GM12878 (cell line): ENCODE data around the gene RNF220. TPM values are rescaled to one million over a fixed set of nuclear protein-coding genes. Genes with fewer than 3 reads are reported as not detected.

Experiments used
- ATAC-seq: fragments of 200-7000 bp; cut with Tn5 transposase; 3 replicates; pipeline ENCODE4 v1.9.1; 2020; ENCODE audit warnings: mild to moderate bottlenecking, moderate library complexity
- BruUV-seq: library from RNA; stranded (reverse); fragments of 400-500 nt; replicated peaks from 2 replicates; lab custom pipeline; 2021; lab: Mats Ljungman, UMichigan
- CTCF ChIA-PET: fragments of 300-600 bp; sonication (Branson Sonifier 250); formaldehyde crosslinking; extraction: SDS; loops from one replicate; lab custom pipeline; 2021; ENCODE audit warnings: inconsistent platforms; lab: Yijun Ruan, JAX
- POLR2A ChIA-PET: fragments of 350-600 bp; formaldehyde crosslinking; extraction: SDS; loops from one replicate; lab custom pipeline; 2021; ENCODE audit warnings: inconsistent platforms; lab: Charles Lee
- RAD21 ChIA-PET: fragments of 300-600 bp; sonication (Branson Sonifier 250); formaldehyde crosslinking; loops from one replicate; lab custom pipeline; 2023; ENCODE audit warnings: antibody characterized with exemption; ENCODE audit not compliant: unreplicated experiment; lab: Charles Lee
- SMC1A ChIA-PET: fragments of 300-600 bp; sonication (Branson Sonifier 250); formaldehyde crosslinking; loops from one replicate; lab custom pipeline; 2023; ENCODE audit not compliant: unreplicated experiment, uncharacterized antibody; lab: Charles Lee
- DNase-seq: peaks from one replicate; pipeline ENCODE4 v3.0.0-alpha.2; 2011; ENCODE audit warnings: low read depth, low spot score
- FAIRE-seq: peaks from 3 replicates; lab custom pipeline; 2011; peaks lifted over from hg19 to GRCh38; lab: Jason Lieb, UNC
- H2AFZ ChIP-seq: 2 replicates; pipeline ENCODE4 v1.6.0; 2011; ENCODE audit warnings: low read depth, low read length, control low read depth; ENCODE audit not compliant: control insufficient read depth
- H3K27ac ChIP-seq: 2 replicates; pipeline ENCODE4 v1.5.1; 2011; ENCODE audit warnings: control low read depth; ENCODE audit not compliant: control insufficient read depth, insufficient read depth
- H3K27me3 ChIP-seq, 2 experiments: replicated peaks in 1 of 2; 2 replicates each; pipeline versions ENCODE4 v1.6.0 to v1.6.1; 2011; ENCODE audit warnings: low read length in 1 of 2; ENCODE audit not compliant: control insufficient read depth in 2 of 2, insufficient read depth in 2 of 2
- H3K36me3 ChIP-seq, 2 experiments: 2 replicates each; pipeline ENCODE4 v1.5.1; 2011; ENCODE audit warnings: low read length in 1 of 2; ENCODE audit not compliant: control insufficient read depth in 2 of 2, insufficient read depth in 2 of 2
- H3K4me1 ChIP-seq: 2 replicates; pipeline ENCODE4 v1.6.1; 2011; ENCODE audit warnings: mild to moderate bottlenecking, low read length, moderate library complexity, mixed read lengths; ENCODE audit not compliant: control insufficient read depth, insufficient read depth
- H3K4me2 ChIP-seq: 2 replicates; pipeline ENCODE4 v1.6.0; 2011; ENCODE audit warnings: control low read depth; ENCODE audit not compliant: control insufficient read depth, insufficient read depth
- H3K4me3 ChIP-seq: fragments of 200-600 bp; sonication (generic); 2 replicates; pipeline ENCODE4 v1.5.1; 2016
- H3K79me2 ChIP-seq: 2 replicates; pipeline ENCODE4 v1.6.0; 2011; ENCODE audit warnings: low read length; ENCODE audit not compliant: control insufficient read depth, insufficient read depth
- H3K9ac ChIP-seq: 2 replicates; pipeline ENCODE4 v1.8.0; 2011; ENCODE audit warnings: low read length, control low read depth, mixed read lengths; ENCODE audit not compliant: control insufficient read depth, insufficient read depth
- H3K9me3 ChIP-seq: replicated peaks from 3 replicates; pipeline ENCODE4 v1.5.1; 2011; ENCODE audit warnings: mild to moderate bottlenecking, low read length; ENCODE audit not compliant: control insufficient read depth, insufficient read depth
- H4K20me1 ChIP-seq: 2 replicates; pipeline ENCODE4 v1.6.0; 2011; ENCODE audit not compliant: control insufficient read depth, insufficient read depth
- CREM ChIP-seq: IDR thresholded peaks from 2 replicates; pipeline ENCODE4 v1.6.1; 2014; ENCODE audit warnings: antibody characterized with exemption, low read depth
- EED ChIP-seq: sonication (generic); IDR thresholded peaks from 2 replicates; pipeline ENCODE4 v1.6.1; 2016; ENCODE audit warnings: antibody characterized with exemption, low read depth
- FOXM1 ChIP-seq: IDR thresholded peaks from 2 replicates; pipeline ENCODE4 v1.6.1; 2012; ENCODE audit warnings: low read depth, mild to moderate bottlenecking, inconsistent platforms, low read length, moderate library complexity
- SMAD1 ChIP-seq: fragments of 450-650 bp; IDR thresholded peaks from 2 replicates; pipeline ENCODE4 v1.6.1; 2018; ENCODE audit warnings: mild to moderate bottlenecking, low read depth; ENCODE audit not compliant: partially characterized antibody
- SMARCA5 ChIP-seq: fragments of 450-650 bp; IDR thresholded peaks from 2 replicates; pipeline ENCODE4 v1.6.1; 2017; ENCODE audit warnings: mild to moderate bottlenecking
- TBL1XR1 ChIP-seq: IDR thresholded peaks from 2 replicates; pipeline ENCODE4 v1.6.1; 2012; ENCODE audit warnings: low read depth, low read length, improper control_type of control experiment
- ZBTB11 ChIP-seq: fragments of 450-650 bp; formaldehyde crosslinking; IDR thresholded peaks from 2 replicates; pipeline ENCODE4 v1.5.0; 2022; ENCODE audit warnings: mild to moderate bottlenecking, missing genetic modification characterization
- ZBTB40 ChIP-seq: fragments of 450-650 bp; IDR thresholded peaks from 2 replicates; pipeline ENCODE4 v1.6.1; 2016; ENCODE audit warnings: mild to moderate bottlenecking, moderate library complexity, borderline replicate concordance
- ZSCAN29 ChIP-seq: fragments of 450-650 bp; IDR thresholded peaks from 2 replicates; pipeline ENCODE4 v1.6.1; 2017; ENCODE audit warnings: mild to moderate bottlenecking, moderate library complexity
- WGBS: methylation state at CpG from one replicate; pipeline ENCODE4 v1.1.6; 2016; ENCODE audit warnings: low lambda C conversion rate; ENCODE audit not compliant: insufficient replicate concordance, insufficient coverage; ENCODE audit errors: missing lambda C conversion rate; 5-methylcytosine and 5-hydroxymethylcytosine counted together
- in situ Hi-C: fragments of 300-500 bp; cut with MboI; formaldehyde crosslinking; loops from 9 replicates; pipeline ENCODE4 v1.14.3; 2018; ENCODE audit warnings: mixed read lengths
- intact Hi-C: fragments of 100-400 bp; cut with micrococcal nuclease; formaldehyde crosslinking; loops from one replicate; pipeline ENCODE4 v1.14.2; 2022; ENCODE audit not compliant: unreplicated experiment
- polyA plus RNA-seq, 11 experiments: library from polyadenylated mRNA; depleted of rRNA in 4 of 11; unstranded in 6 of 11; stranded (reverse) in 5 of 11; fragments of >200 nt; fragmentation: Nextera tagmentation in 4 of 11; fragmentation: Illumina TruSeq in 1 of 11; extraction: Ambion mirVana in 4 of 11; extraction: Trizol in 1 of 11; gene quantifications; 1 replicate in 1 of 11; 2 replicates in 10 of 11; pipeline versions ENCODE4 v1.2.1 to v1.2.3, GENCODE V29; 2011 to 2016; ENCODE audit warnings: inconsistent platforms in 2 of 11, missing spikeins in 2 of 11, low read depth in 1 of 11
- total RNA-seq, 4 experiments: library from RNA; depleted of rRNA in 3 of 4; stranded (reverse); fragments of >200 nt in 3 of 4; fragmentation: Illumina TruSeq in 1 of 4; extraction: Trizol in 1 of 4; gene quantifications; 2 replicates each; pipeline versions ENCODE4 v1.2.1 to v1.2.3, GENCODE V29; 2013 to 2021
- TF ChIP-seq, protein P1 (sequence below): fragments of 150-350 bp; IDR thresholded peaks from 2 replicates; pipeline ENCODE4 v1.6.1; 2014; ENCODE audit warnings: mild to moderate bottlenecking, low read depth, low read length
- TF ChIP-seq, protein P2 (sequence below): fragments of 450-650 bp; IDR thresholded peaks from 2 replicates; pipeline ENCODE4 v1.6.1; 2016; ENCODE audit warnings: mild to moderate bottlenecking

RNF220 gene
- total and polyA plus RNA-seq, 10 of the 15 experiments (the other 5 are each of a cell fraction or from before 2014, with no cell fraction given), result 4.6 to 84.1 (median 53.7) TPM

DNA sequence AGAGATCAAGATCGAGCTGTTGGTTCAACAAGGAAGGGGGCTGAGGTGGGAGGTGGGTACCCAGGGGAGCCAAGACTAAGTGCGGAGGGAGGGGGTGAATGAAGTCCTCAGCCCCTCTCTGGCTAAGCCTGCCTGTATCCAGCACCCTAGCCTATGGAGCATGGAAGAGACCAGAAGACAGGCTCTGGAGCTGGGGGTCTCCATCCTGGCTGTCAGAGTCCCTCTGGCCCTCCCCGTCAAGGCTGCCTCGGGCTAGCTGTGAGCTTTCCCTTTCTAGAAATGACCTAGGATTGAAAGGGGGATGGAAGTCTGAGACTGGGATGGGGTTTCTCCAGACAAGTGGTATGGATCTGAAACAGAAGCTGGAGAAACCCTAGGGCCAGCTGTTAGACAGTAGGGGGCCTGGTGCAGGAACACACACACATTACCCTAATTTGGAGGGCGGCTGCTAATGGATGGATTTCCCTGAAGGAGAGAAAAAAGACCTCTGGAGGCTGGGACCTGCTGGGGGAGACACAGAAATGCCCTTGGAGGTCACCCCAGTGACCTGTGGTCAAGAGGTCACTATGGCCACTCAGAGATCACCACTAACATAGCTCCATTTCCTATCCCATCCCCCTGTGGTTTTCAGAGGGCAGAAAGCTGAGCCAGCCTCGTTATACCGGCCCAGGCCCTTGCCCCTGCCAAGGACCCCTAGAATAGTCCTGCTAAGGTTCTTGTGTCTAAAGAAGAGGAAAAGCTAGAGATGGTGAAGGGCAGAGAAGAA, 161.4 kb downstream of the RNF220 start:
- no peak overlapping the region for H3K4me3 ChIP-seq
- H3K9ac ChIP-seq, result no peak overlapping the region
- DNase-seq, result no peak
- peaks cover 3 to 9% of the 10 kb centered on the region in 2 experiments; a peak in 2 of 4 replicates for H3K27me3 ChIP-seq
- no peak overlapping the region for H3K27ac ChIP-seq
- ATAC-seq, result no peak
- in situ Hi-C loops, result no loop called here
- H3K36me3 ChIP-seq, result no peaks in the 10 kb centered on the region
- H4K20me1 ChIP-seq, result no peaks in the 10 kb centered on the region
- H2AFZ ChIP-seq, result no peak overlapping the region
- CTCF ChIA-PET, result interaction anchor here (0.8 kb wide), 1 partner anchor 86 kb away, joined by 3 read pairs; no protein-coding TSS in a partner anchor
- H3K9me3 ChIP-seq, result no peaks in the 10 kb centered on the region
- H3K79me2 ChIP-seq, result no peaks in the 10 kb centered on the region
- POLR2A ChIA-PET, result no interaction called here
- intact Hi-C loops, result no loop called here
- RAD21 ChIA-PET, result no interaction called here
- BruUV-seq, result no TSS peak
- WGBS, result 49% methylated on average over 7 of the region's 7 CpGs
- FAIRE-seq, result no peak
- H3K4me2 ChIP-seq, result no peak overlapping the region
- SMC1A ChIA-PET, result interaction anchor here (0.6 kb wide), 1 partner anchor 111 kb away, joined by 3 read pairs; no protein-coding TSS in a partner anchor
- no peaks in the 10 kb centered on the region for H3K4me1 ChIP-seq
- TF ChIP-seq CREM (no peak), ZBTB11 (CRISPR knock-in tag) (no peak), SMARCA5 (no peak), ZSCAN29 (no peak), ZBTB40 (no peak), SMAD1 (no peak), FOXM1 (no peak), EED (no peak), TBL1XR1 (no peak)
- TF ChIP-seq, protein P1, sequence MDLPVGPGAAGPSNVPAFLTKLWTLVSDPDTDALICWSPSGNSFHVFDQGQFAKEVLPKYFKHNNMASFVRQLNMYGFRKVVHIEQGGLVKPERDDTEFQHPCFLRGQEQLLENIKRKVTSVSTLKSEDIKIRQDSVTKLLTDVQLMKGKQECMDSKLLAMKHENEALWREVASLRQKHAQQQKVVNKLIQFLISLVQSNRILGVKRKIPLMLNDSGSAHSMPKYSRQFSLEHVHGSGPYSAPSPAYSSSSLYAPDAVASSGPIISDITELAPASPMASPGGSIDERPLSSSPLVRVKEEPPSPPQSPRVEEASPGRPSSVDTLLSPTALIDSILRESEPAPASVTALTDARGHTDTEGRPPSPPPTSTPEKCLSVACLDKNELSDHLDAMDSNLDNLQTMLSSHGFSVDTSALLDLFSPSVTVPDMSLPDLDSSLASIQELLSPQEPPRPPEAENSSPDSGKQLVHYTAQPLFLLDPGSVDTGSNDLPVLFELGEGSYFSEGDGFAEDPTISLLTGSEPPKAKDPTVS, result no peak
- TF ChIP-seq, protein P2, sequence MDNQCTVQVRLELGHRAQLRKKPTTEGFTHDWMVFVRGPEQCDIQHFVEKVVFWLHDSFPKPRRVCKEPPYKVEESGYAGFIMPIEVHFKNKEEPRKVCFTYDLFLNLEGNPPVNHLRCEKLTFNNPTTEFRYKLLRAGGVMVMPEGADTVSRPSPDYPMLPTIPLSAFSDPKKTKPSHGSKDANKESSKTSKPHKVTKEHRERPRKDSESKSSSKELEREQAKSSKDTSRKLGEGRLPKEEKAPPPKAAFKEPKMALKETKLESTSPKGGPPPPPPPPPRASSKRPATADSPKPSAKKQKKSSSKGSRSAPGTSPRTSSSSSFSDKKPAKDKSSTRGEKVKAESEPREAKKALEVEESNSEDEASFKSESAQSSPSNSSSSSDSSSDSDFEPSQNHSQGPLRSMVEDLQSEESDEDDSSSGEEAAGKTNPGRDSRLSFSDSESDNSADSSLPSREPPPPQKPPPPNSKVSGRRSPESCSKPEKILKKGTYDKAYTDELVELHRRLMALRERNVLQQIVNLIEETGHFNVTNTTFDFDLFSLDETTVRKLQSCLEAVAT, result no peak
